Measurements from ENCODE around the gene ANAPC2. TPM values are rescaled to one million over a fixed set of nuclear protein-coding genes. Genes with fewer than 3 reads are reported as not detected.

The ANAPC2 gene
- total RNA-seq, 1 donor from 2014 or later = 65.0 TPM

DNA sequence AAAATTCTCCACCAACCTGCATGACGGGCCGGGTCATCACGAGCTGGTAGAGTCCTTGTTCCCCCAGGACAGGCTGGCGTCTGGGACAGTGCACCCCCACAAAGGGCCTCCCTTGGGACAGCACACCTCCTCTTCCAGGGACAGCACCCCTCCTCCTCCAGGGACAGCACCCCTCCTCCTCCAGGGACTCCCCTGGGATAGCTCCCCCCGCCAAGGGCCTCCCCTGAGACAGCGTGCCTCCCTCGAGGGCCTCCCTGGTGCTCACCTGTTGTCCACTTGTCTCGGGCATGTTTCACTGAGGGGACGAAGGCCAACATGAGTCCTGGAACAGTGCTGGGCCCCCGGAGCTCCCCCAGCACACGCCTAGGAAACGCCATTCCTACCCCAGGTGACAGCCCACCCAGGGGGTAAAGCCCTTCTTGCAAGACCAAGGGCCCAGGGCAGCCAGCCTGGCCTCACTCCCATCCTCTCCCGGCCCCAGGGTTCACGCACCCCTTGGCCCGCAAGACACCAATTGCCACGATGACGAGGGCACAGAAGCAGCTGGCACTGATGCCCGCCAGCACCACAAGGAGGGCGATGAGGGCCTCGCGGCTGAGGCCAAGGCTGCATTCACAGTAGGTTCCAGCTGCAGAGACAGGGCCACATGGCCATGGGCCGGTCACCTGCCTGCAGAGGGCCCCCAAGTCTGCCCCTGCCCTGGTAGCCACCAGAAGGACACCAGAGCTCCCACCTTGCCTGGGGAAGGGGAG lies 17.0 kb downstream of the ANAPC2 start:
- Mint-ChIP-seq H3K36me3 (no peaks in the 10 kb centered on the region), H3K4me1 (ENCODE audit: unreplicated experiment) (no peaks in the 10 kb centered on the region), H3K27me3 (peaks cover 31% of the 10 kb centered on the region), H3K4me3 (no peak overlapping the region), H3K9me3 (no peaks in the 10 kb centered on the region), H3K27ac (no peak overlapping the region)
- TF ChIP-seq CTCF (conservative IDR thresholded peaks at IDR 0.05) = no peak
- DNase-seq (ENCODE audit: extremely low spot score, unreplicated experiment) = no peak

- no peak for TF ChIP-seq CTCF (conservative IDR thresholded peaks at IDR 0.05)
- H3K27me3 Mint-ChIP-seq = peaks cover 37% of the 10 kb centered on the region
Observed at GRCh38 chr9:137170486-137171148, 17.7 kb downstream of the ANAPC2 start.

GRCh38 chr9:137169896-137170358 lies 18.4 kb downstream of the ANAPC2 start, which contains the start of gene LRRC26:
Gene LRRC26, minus strand, starts transcription at chr9:137170051. Its CDS starts 108 bp downstream, at chr9:137169943.
- peaks cover 43% of the 10 kb centered on the region for H3K27me3 Mint-ChIP-seq
- DNase-seq (ENCODE audit: extremely low spot score, unreplicated experiment) = no peak
- TF ChIP-seq CTCF (conservative IDR thresholded peaks at IDR 0.05) = no peak
- H3K9me3 Mint-ChIP-seq = no peaks in the 10 kb centered on the region
- peak within 1 kb of the TSS; percentile 78 for H3K4me3 Mint-ChIP-seq
- H3K4me1 Mint-ChIP-seq (ENCODE audit: unreplicated experiment) = no peaks in the 10 kb centered on the region
- no peaks in the 10 kb centered on the region for H3K36me3 Mint-ChIP-seq
- H3K27ac Mint-ChIP-seq = no peak within 1 kb of the TSS

More at GRCh38 chr9:137170486-137171148, 17.7 kb downstream of the ANAPC2 start:
- no peaks in the 10 kb centered on the region for H3K9me3 Mint-ChIP-seq
- no peaks in the 10 kb centered on the region for H3K4me1 Mint-ChIP-seq (ENCODE audit: unreplicated experiment)
- H3K27ac Mint-ChIP-seq = no peak overlapping the region
- H3K36me3 Mint-ChIP-seq = no peaks in the 10 kb centered on the region
- H3K4me3 Mint-ChIP-seq = no peak overlapping the region
- DNase-seq (ENCODE audit: extremely low spot score, unreplicated experiment) = no peak

- Mint-ChIP-seq H3K27ac (no peak overlapping the region), H3K9me3 (no peaks in the 10 kb centered on the region), H3K4me1 (ENCODE audit: unreplicated experiment) (no peaks in the 10 kb centered on the region), H3K36me3 (no peaks in the 10 kb centered on the region), H3K27me3 (peaks cover 49% of the 10 kb centered on the region), H3K4me3 (peak overlapping the region; percentile 78)
- no peak for TF ChIP-seq CTCF (conservative IDR thresholded peaks at IDR 0.05)
- no peak for DNase-seq (ENCODE audit: extremely low spot score, unreplicated experiment)
Observed at GRCh38 chr9:137168904-137169856, 19.2 kb downstream of the ANAPC2 start.

DNA sequence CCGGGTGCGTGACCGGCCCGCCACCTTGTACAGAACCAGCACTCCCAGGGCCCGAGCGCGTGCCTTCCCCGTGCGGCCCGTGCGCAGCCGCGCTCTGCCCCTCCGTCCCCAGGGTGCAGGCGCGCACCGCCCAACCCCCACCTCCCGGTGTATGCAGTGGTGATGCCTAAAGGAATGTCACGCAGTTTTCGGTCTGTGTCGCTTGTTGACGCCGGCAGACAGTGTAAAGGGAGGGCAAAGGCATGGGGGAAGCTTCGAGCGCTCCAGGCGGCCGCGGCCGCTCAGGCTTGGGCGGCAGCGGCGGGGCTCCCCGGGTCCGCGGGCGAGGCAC lies 19.8 kb downstream of the ANAPC2 start:
- TF ChIP-seq CTCF (conservative IDR thresholded peaks at IDR 0.05) = no peak
- peaks cover 51% of the 10 kb centered on the region for H3K27me3 Mint-ChIP-seq
- DNase-seq (ENCODE audit: extremely low spot score, unreplicated experiment) = no peak
- H3K9me3 Mint-ChIP-seq = no peaks in the 10 kb centered on the region
- no peaks in the 10 kb centered on the region for H3K4me1 Mint-ChIP-seq (ENCODE audit: unreplicated experiment)
- no peaks in the 10 kb centered on the region for H3K36me3 Mint-ChIP-seq
- no peak overlapping the region for H3K27ac Mint-ChIP-seq
- peak overlapping the region; percentile 57 for H3K4me3 Mint-ChIP-seq

All from type B pancreatic cell (in vitro differentiated cells).